K562 (cell line): ENCODE results near the gene MKNK1. TPM values are rescaled to one million over a fixed set of nuclear protein-coding genes. Genes with fewer than 3 reads are reported as not detected.
A peak's percentile ranks its signal among the peaks of the same experiment; 100 is the strongest.

Experiments used
- FOXK2 ChIP-seq, 2 experiments: fragments of 450-650 bp; IDR thresholded peaks in 1 of 2; conservative IDR thresholded peaks in 1 of 2; 2 replicates each; pipeline ENCODE4 v1.6.1; 2016; ENCODE audit warnings: low read depth in 2 of 2, mild to moderate bottlenecking in 1 of 2
- FUS ChIP-seq: fragments of 200-400 bp; formaldehyde crosslinking; optimal IDR thresholded peaks from 2 replicates; pipeline ENCODE3; 2017; ENCODE audit warnings: low read depth, low read length
- ILK ChIP-seq: fragments of 450-650 bp; IDR thresholded peaks from 2 replicates; pipeline ENCODE4 v1.6.1; 2016; ENCODE audit warnings: missing genetic modification characterization, low read depth, mild to moderate bottlenecking, missing compliant biosample characterization, moderate library complexity, borderline replicate concordance
- MAZ ChIP-seq, 2 experiments: fragments of 450-650 bp in 1 of 2; sonication (generic) in 1 of 2; formaldehyde crosslinking; IDR thresholded peaks in 1 of 2; conservative IDR thresholded peaks in 1 of 2; 2 replicates each; pipeline versions ENCODE4 v1.4.0 to v1.5.0; 2020; ENCODE audit warnings: mild to moderate bottlenecking in 1 of 2, missing genetic modification reagents in 1 of 2
- PRDM10 ChIP-seq: fragments of 450-650 bp; IDR thresholded peaks from 2 replicates; pipeline ENCODE4 v1.6.1; 2018; ENCODE audit not compliant: partially characterized antibody
- RCOR1 ChIP-seq, 2 experiments: IDR thresholded peaks; 2 replicates each; pipeline ENCODE4 v1.6.1; 2012; ENCODE audit warnings: low read depth in 2 of 2, low read length in 2 of 2, borderline replicate concordance in 1 of 2, improper control_type of control experiment in 1 of 2
- RNF2 ChIP-seq: sonication (generic); IDR thresholded peaks from 2 replicates; pipeline ENCODE4 v1.6.1; 2016
- ZBTB12 ChIP-seq: fragments of 250-450 bp; sonication (Bioruptor Pico); IDR thresholded peaks from 2 replicates; pipeline ENCODE4 v1.4.0; 2020
- ZBTB49 ChIP-seq: sonication (generic); formaldehyde crosslinking; IDR thresholded peaks from 2 replicates; pipeline ENCODE4 v1.8.0; 2022; ENCODE audit warnings: missing genetic modification reagents, mild to moderate bottlenecking, borderline replicate concordance
- ZKSCAN8 ChIP-seq: fragments of 200-800 bp; sonication (Bioruptor generic); IDR thresholded peaks from 2 replicates; pipeline ENCODE4 v1.6.1; 2016; ENCODE audit warnings: missing genetic modification characterization, missing compliant biosample characterization
- ZNF655 ChIP-seq: fragments of 250-450 bp; sonication (Bioruptor Pico); IDR thresholded peaks from 2 replicates; pipeline ENCODE4 v1.5.0; 2021
- ZNF740 ChIP-seq, 3 experiments: fragments of 200-800 bp in 1 of 3; sonication (Bioruptor generic) in 1 of 3; sonication (generic) in 1 of 3; formaldehyde crosslinking in 1 of 3; IDR thresholded peaks; 2 replicates each; pipeline versions ENCODE4 v1.6.1 to v1.8.0; 2016 to 2022; ENCODE audit warnings: mild to moderate bottlenecking in 2 of 3, missing compliant biosample characterization in 2 of 3, missing genetic modification characterization in 2 of 3, missing genetic modification reagents in 1 of 3
- polyA plus RNA-seq, 8 experiments: library from polyadenylated mRNA; depleted of rRNA in 4 of 8; stranded (reverse) in 5 of 8; unstranded in 3 of 8; fragments of >200 nt; fragmentation: Nextera tagmentation in 2 of 8; fragmentation: Illumina TruSeq in 1 of 8; extraction: Ambion mirVana in 2 of 8; extraction: Trizol in 1 of 8; gene quantifications; 2 replicates each; pipeline versions ENCODE4 v1.2.1 to v1.2.3, GENCODE V29; 2011 to 2014; ENCODE audit warnings: inconsistent platforms in 1 of 8, missing spikeins in 1 of 8
- total RNA-seq, 7 experiments: library from RNA; depleted of rRNA in 6 of 7; stranded (reverse); fragments of >200 nt in 6 of 7; fragmentation: Illumina TruSeq in 2 of 7; extraction: Trizol in 2 of 7; gene quantifications; 2 replicates each; pipeline versions ENCODE4 v1.2.1 to v1.2.3, GENCODE V29; 2011 to 2021; ENCODE audit warnings: low replicate concordance in 1 of 7

The MKNK1 gene
- total and polyA plus RNA-seq, 9 of the 15 experiments (the other 6 are each of a cell fraction or from before 2014, with no cell fraction given), result 27.7 to 51.3 (median 43.7) TPM

GRCh38 chr1:46517010-46517600 is 87.0 kb downstream of the MKNK1 start (continued):
- no peak for TF ChIP-seq ZBTB12 (CRISPR knock-in tag)
- TF ChIP-seq RNF2, result no peak
- no peak for TF ChIP-seq ILK
- TF ChIP-seq FUS, result no peak
- peak; percentile 19 to 77; a peak in 2 of 4 replicates for TF ChIP-seq MAZ (CRISPR knock-in tag; conservative IDR thresholded peaks at IDR 0.05 in 1 of 2, IDR thresholded peaks at IDR 0.05 in 1 of 2)
- no peak for TF ChIP-seq FOXK2 (conservative IDR thresholded peaks at IDR 0.05 in 1 of 2, IDR thresholded peaks at IDR 0.05 in 1 of 2; ENCODE audit: low read depth in 2 of 2)
- TF ChIP-seq ZKSCAN8 (CRISPR knock-in tag), result peak; percentile 91
- TF ChIP-seq PRDM10, result peak; percentile 64
- TF ChIP-seq ZNF740 (CRISPR knock-in tag; IDR thresholded peaks at IDR 0.05), result 0 out of 2 replicates have a peak, but pooled peaks have one; percentile 22
- TF ChIP-seq ZNF740 (tag; IDR thresholded peaks at IDR 0.05), result no peak
- TF ChIP-seq ZBTB49, result 0 out of 2 replicates have a peak, but pooled peaks have one; percentile 49
- peak in 1 of 2 experiments; percentile 40; a peak in 1 of 4 replicates for TF ChIP-seq RCOR1 (IDR thresholded peaks at IDR 0.05; ENCODE audit: borderline replicate concordance in 1 of 2, low read depth in 2 of 2, low read length in 2 of 2)
- no peak for TF ChIP-seq ZNF655 (CRISPR knock-in tag)
